T-helper 1 cell treated with Interleukin-12 subunit alpha and Interleukin-12 subunit beta and Interleukin-4 antibody, amounts not matched to agents 30 ng/mL and 1 ng/mL, for 36 hours (primary cell): ENCODE results near the gene GPR52. TPM values are rescaled to one million over a fixed set of nuclear protein-coding genes. Genes with fewer than 3 reads are reported as not detected.
"Not testable (repeated sequence)": the region's sequence is repeated elsewhere in the genome, so short reads cannot be mapped to it uniquely, and the experiment has no call there.

Experiments
- intact Hi-C: fragments of 100-400 bp; cut with micrococcal nuclease; formaldehyde crosslinking; loops from one replicate; pipeline ENCODE4 v1.15.1; 2024
- total RNA-seq: library from RNA; stranded (reverse); gene quantifications from 2 replicates; pipeline ENCODE4 v1.2.3, GENCODE V29; 2022

GPR52 gene
- 4.4 and 4.7 TPM in 2 replicates for total RNA-seq

- intact Hi-C loops, result no loop called here
Measured at GRCh38 chr1:174447866-174448530, at the start of gene GPR52. Gene GPR52 (plus strand): TSS chr1:174447964. CDS start chr1:174448112, 148 bp downstream.

- intact Hi-C loops, result no loop called here
Measured at GRCh38 chr1:174398246-174398645, 49.5 kb upstream of the GPR52 start.

- intact Hi-C loops, result no loop called here
Measured at GRCh38 chr1:174399211-174399610, 48.6 kb upstream of the GPR52 start.

GRCh38 chr1:174401075-174401474 lies 46.7 kb upstream of the GPR52 start:
- intact Hi-C loops, result no loop called here

GRCh38 chr1:174405219-174405618 lies 42.5 kb upstream of the GPR52 start:
- intact Hi-C loops, result no loop called here

- intact Hi-C loops, result no loop called here
Measured at GRCh38 chr1:174406421-174406820, 41.3 kb upstream of the GPR52 start.

GRCh38 chr1:174407665-174408064 lies 40.1 kb upstream of the GPR52 start:
- intact Hi-C loops, result no loop called here

GRCh38 chr1:174408146-174408545 lies 39.6 kb upstream of the GPR52 start:
- intact Hi-C loops, result no loop called here

- intact Hi-C loops, result not testable (repeated sequence)
Measured at GRCh38 chr1:174409801-174410200, 38.0 kb upstream of the GPR52 start.

GRCh38 chr1:174413632-174414031 lies 34.1 kb upstream of the GPR52 start:
- intact Hi-C loops, result no loop called here

- intact Hi-C loops, result no loop called here
Measured at GRCh38 chr1:174414203-174414602, 33.6 kb upstream of the GPR52 start.

GRCh38 chr1:174415506-174415905 lies 32.3 kb upstream of the GPR52 start:
- intact Hi-C loops, result no loop called here

GRCh38 chr1:174417921-174418320 lies 29.8 kb upstream of the GPR52 start:
- intact Hi-C loops, result no loop called here

- intact Hi-C loops, result no loop called here
Measured at GRCh38 chr1:174425121-174425520, 22.6 kb upstream of the GPR52 start.

- intact Hi-C loops, result no loop called here
Measured at GRCh38 chr1:174426153-174426552, 21.6 kb upstream of the GPR52 start.

- intact Hi-C loops, result no loop called here
Measured at GRCh38 chr1:174428033-174428432, 19.7 kb upstream of the GPR52 start.

GRCh38 chr1:174428739-174429138 lies 19.0 kb upstream of the GPR52 start:
- intact Hi-C loops, result no loop called here

GRCh38 chr1:174433451-174433850 lies 14.3 kb upstream of the GPR52 start:
- intact Hi-C loops, result no loop called here

- intact Hi-C loops, result no loop called here
Measured at GRCh38 chr1:174445351-174445750, 2.4 kb upstream of the GPR52 start.

- intact Hi-C loops, result no loop called here
Measured at GRCh38 chr1:174445817-174446216, 1.9 kb upstream of the GPR52 start.

GRCh38 chr1:174448531-174448883 lies 743 bp downstream of the GPR52 start:
- intact Hi-C loops, result no loop called here

- intact Hi-C loops, result no loop called here
Measured at GRCh38 chr1:174448974-174449373, 1.2 kb downstream of the GPR52 start.

GRCh38 chr1:174451408-174451807 lies 3.6 kb downstream of the GPR52 start:
- intact Hi-C loops, result no loop called here

- intact Hi-C loops, result no loop called here
Measured at GRCh38 chr1:174465855-174466254, 18.1 kb downstream of the GPR52 start.
